HTR-8/SVneo (cell line): Measurements from ENCODE around the gene PLA2G6.
"Not testable (repeated sequence)": the region's sequence is repeated elsewhere in the genome, so short reads cannot be mapped to it uniquely, and the experiment has no call there.

Experiments used
- DNase-seq: peaks from one replicate; pipeline ENCODE4 v3.0.0; 2011; ENCODE audit warnings: low spot score, mixed read lengths; ENCODE audit not compliant: insufficient read length
- FAIRE-seq: peaks from 2 replicates; lab custom pipeline; 2011; peaks lifted over from hg19 to GRCh38; lab: Jason Lieb, UNC

PLA2G6 gene

DNA sequence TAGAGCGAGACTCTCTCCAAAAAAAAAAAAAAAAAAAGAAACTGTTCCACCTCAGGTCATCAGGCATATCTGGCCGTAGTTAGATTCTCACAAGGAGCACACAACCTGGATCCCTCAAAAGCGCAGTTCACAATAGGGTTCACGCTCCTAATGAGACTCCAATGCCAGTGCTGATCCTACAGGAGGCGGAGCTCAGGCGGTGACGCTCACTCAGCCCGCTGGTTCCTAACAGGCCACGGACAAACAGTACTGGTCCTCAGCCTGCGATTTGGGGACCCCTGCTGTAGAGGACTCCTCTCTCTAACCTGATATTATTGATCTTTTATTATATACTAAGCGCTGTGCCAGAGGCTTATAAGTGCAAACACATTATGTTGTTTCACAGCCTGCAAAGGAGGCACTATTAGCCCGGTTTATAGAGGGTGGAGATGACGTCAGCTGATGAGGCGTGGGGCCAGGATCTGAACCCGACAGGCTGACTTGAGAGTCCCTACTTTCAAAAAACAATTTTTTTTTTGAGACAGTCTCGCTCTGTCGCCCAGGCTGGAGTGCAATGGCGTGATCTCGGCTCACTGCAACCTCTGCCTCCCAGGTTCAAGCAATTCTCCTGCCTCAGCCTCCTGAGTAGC, 15.3 kb upstream of the PLA2G6 start:
- FAIRE-seq (no peak), DNase-seq (no peak)

DNA sequence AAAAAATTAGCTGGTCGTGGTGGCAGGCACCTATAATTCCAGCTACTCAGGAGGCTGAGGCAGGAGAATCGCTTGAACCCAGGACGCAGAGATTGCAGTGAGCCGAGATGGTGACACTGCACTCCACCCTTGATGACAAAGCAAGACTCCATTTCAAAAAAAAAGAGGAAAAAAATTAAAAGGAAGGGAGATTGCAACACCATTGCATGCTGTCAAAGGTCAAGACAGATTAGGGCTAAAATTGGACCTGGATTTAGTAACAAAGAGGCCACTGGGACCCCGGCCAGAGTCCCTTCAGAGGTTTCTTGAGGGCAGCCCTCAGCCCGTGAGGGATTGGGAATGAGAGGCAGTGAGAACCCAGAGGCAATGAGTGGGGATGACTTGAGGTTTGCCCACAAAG, 11.9 kb upstream of the PLA2G6 start:
- no peak for FAIRE-seq
- DNase-seq: no peak

DNA sequence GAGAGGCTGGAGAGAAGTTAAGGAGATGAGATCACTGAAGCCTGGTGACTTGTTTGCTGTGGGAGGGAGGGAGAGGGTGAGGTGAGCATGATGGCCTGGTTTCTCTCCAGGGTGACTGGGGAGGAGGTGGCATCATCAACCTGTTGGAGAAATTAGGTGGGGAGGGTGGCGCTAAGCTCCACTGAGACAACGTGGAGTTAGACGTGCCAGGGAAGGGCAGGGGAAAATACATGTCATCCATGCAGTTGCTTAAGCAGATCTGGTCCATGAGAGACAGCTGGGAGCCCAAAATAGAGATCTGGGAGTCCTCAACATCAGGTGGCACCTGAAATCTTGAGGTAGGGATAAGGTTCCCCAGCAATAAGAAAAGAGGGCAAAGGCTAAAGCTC, 10.8 kb upstream of the PLA2G6 start:
- FAIRE-seq (no peak), DNase-seq (no peak)

DNA sequence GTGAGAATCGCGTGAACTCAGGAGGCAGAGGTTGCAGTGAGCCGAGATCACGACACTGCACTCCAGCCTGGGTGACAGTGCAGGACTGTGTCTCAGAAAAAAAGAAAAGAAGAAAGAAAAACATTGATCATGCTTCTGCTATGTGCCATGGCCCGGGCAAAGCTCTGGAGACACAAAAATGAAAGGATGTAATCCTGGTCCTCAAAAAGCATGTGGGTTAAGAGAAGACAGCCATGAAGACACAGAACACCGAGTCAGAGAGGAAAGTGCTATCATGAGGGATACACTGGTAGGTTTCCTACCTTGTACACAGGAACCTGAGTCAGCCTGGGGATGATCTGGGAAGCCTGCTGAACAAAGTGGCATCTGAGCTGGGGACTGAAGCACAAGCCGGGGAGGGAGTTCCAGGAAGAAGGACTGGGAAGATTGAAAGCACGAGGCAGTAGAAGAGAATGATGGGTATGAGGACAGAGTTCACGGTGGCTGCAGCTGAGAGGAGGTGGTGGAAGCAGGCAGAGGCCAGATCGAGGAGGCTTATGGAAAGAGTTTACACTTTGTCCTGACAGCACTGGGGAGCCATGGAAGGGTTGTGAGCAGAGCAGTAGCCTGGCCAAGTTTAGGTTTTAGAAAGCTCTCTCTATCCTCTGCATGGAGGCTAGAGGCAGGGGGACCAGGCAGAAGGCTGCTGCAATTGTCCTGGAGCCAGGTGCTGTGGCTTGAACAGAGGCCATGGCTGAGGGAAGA, 10.3 kb upstream of the PLA2G6 start:
- FAIRE-seq (no peak), DNase-seq (no peak)

DNA sequence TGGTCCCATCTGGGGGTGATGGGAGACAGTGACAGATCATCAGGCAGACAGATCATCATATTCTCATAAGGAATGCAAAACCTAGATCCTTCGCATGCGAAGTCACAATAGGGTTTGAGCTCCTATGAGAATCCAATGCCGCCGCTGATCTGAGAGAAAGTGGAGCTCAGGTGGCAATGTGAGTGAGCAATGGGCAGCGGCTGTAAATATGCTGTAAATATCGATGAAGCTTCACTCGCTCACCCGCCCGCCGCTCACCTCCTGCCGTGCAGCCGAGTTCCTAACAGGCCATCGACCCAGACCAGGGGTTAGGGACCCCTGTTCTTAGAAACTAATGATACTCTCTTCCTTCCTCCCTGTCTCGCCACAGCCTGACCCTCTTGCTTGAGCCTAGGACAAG, 9.4 kb upstream of the PLA2G6 start:
- DNase-seq (no peak), FAIRE-seq (no peak)

DNA sequence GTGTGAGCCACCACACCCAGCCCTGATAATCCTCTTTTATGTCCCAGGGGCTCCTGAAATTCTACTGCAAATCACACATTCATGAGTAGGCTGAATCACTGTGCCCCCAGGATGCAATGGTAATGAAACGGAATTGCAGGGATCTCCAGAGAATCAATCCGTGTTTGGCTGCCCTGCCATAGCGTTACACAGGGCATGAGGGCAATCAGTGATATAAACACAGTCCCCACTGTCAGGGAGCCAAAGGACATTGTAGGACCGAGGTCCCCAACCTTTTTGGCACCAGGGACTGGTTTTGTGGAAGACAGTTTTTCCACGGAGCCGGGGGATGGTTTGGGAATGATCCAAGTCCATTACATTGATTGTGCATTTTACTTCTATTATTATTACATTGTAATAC, 9.0 kb upstream of the PLA2G6 start:
- FAIRE-seq: no peak

DNA sequence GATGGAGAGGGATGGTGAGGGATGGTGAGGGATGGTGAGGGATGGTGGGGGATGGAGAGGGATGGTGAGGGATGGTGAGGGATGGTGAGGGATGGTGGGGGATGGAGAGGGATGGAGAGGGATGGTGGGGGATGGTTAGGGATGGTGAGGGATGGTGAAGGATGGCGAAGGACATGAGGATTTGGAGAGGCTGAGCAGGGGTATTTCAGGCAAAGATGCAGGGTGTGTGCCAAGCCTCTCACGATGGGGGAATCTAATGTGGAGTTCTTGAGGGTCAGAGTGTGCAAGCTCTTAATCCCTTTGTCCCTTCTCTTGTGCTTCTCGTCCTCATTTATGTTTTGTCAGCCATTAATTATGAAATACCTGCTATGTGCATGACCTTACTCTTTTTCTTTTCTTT, 7.5 kb upstream of the PLA2G6 start:
- FAIRE-seq (peak; percentile 70), DNase-seq (no peak)

More for the DNA sequence above, 9.0 kb upstream of the PLA2G6 start:
- no peak for DNase-seq

DNA sequence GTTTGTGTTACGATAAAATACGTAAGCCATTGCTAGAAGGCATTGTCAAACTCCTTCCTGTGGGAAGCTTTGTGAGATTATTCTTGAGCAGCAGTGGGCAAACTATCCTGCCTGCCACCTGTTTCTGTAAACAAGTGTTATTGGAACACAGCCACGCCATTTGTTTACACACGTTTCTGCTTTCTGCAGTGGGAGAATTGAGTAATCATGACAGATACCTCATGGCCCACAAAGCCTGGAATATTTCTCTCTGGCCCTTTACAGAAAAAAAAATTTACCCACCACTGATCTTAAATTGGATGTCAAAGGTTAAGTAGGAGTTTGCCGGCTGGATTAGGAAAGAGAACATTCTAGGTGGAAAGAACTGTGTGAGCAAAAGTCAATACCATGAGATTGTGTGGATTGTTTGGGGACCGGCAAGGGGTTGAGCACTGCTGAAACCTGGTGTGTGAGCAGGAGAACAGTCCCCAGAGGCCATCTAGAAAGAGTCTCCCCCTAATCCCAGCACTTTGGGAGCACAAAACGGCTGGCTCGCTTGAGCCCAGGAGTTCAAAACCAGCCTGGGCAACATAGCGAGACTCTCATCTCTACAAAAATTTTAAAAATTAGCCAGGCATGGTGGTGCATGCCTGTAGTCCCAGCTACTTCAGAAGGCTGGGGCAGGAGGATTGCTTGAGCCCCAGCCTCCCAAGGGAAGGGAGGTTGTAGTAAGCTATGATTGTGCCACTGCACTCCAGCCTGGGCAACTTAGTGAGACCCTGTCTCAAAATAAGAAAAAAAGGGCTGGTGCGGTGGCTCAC, 6.0 kb upstream of the PLA2G6 start:
- no peak for FAIRE-seq

DNA sequence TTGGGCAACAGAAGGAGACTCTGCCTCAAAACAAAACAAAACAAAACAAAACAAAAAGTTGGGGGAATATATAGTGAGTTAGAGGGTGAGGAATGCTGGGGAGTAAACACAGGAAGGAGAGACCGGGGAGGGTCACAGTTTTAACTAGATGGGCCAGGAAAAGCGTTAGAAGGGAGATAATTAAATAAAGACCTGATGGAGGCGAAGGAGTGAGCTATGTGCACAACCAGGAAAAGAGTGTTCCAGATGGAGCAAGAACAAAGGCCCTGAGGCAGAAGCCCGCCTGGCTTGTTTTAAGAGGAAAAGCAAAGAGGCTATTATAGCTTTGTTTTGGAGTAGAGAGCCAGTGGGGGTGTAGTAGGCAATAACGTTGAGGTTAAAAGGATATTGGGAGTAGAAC, 4.8 kb upstream of the PLA2G6 start:
- DNase-seq: no peak
- FAIRE-seq: no peak

More for the DNA sequence above, 6.0 kb upstream of the PLA2G6 start:
- no peak for DNase-seq

DNA sequence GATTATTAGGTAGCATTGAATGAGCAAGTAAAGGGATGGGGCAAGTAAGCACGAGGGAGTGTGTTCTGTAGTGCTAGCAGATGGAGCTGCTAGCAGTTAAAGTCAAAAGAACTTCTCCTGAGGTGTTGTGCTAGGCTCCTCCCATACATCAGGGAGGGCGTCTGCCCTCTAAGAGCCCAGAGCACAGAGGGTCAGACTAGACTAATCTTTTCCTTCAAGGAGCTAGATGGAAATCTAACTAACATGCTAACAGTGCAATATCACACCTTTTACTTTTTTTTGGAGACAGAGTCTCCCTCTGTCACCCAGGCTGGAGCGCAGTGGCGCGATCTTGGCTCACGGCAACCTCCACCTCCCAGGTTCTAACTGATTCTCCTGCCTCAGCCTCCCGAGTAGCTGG, 3.2 kb upstream of the PLA2G6 start:
- DNase-seq: no peak

DNA sequence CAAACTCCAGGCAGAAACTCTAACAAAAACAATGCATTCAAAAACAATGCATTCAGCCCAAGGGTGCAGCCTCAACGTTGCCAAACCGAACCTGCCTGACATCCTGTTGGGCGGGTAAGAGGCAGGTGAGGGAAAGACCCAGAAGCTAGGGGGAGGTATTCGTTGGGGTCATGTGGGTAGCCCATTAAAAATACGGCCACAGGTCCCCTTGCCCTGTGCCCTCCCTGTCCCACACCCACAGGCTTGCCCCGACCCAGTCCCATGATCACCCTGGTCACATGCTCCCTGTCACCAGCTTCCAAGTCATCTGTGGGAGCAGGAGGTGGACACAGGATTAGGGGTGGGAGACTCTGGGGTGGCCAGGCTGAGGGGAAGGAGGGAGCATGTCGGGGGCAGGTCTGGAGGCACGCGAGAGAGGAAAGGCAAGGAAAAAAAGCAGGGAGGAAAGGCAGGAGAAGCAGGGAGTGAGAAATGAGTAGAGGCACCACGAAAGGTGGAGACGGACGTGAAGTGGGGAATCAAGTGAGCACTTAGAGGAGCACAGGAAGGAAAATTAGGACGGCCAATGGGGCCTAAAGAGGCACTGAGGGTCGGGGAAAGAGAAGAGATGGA, 683 bp downstream of the PLA2G6 start:
- FAIRE-seq (no peak), DNase-seq (no peak)

More for the DNA sequence above, 3.2 kb upstream of the PLA2G6 start:
- no peak for FAIRE-seq

DNA sequence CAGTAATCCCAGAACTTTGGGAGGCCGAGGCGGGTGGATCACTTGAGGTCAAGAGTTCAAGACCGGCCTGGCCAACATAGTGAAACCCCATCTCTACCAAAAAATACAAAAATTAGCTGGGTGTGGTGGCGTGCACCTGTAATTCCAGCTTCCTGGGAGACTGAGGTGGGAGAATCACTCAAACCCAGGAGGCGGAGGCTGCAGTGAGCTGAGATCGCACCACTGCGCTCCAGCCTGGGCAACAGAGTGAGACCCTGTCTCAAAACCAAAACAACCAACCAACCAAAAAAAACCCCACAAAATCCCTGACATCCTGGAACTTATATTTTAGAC, 3.1 kb downstream of the PLA2G6 start:
- DNase-seq, FAIRE-seq: not testable (repeated sequence)

DNA sequence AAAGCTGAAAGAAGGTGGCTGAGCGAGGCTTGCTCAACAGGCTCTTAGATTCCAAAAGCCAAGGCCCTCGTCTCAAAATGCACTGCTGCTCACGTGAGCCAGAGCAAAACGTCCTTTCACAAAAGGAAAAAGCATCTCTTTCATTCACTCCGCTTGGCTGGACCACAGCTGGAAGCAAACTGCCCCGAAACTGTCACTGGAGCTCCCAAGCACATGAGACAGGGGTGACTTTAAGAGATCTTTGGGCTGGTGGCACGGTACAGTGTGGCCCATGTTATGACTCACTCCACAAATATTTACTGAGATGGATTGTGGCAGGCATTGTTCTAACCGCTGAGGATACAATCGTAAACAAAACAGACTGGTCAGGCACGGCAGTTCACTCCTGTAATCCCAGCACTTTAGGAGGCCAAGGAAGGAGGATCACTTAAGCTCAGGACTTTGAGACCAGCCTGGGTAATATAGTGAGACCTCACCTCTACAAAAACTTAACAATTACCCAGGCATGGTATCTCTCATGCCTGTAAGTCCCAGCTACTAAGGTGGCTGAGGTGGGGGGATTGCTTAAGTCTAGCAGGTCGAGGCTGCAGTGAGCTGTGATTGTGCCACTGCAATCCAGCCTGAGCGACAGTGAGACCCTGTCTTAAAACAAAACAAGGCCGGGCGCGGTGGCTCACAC, 3.6 kb downstream of the PLA2G6 start:
- DNase-seq (peak; percentile 70), FAIRE-seq (peak; percentile 54)

DNA sequence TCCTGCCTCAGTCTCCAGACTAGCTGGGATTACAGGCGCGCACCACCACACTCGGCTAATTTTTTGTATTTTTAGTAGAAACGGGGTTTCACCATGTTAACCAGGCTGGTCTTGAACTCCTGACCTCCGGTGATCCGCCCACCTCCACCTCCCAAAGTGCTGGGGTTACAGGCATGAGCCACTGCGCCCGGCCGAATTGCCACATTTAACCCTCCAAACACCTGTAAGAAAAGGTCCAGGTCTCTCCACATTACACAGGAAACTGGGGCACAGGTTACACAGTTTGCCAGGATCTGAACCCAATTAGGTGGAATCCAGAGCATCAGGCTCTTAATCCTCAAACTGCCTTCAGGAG, 4.1 kb downstream of the PLA2G6 start:
- DNase-seq, FAIRE-seq: not testable (repeated sequence)

DNA sequence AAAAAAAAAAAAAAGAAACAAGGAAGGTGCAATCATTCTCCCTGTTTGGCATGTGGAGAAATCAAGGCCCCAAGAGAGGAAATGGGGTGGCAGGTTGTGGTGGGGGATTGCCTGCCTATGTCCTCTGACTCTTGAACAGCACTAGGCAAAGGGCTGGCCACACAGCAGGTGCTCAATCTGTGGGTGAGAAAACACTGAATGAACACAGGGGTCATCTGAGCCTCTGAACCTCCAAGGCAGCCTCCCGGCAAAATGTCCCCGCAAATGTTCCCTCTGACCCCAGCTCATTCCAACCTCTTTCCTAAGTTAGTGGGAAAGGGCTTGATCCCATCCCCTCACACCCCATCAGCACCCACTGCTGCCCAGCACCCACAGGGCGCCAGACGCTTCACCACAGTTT, 4.6 kb downstream of the PLA2G6 start:
- no peak for FAIRE-seq

DNA sequence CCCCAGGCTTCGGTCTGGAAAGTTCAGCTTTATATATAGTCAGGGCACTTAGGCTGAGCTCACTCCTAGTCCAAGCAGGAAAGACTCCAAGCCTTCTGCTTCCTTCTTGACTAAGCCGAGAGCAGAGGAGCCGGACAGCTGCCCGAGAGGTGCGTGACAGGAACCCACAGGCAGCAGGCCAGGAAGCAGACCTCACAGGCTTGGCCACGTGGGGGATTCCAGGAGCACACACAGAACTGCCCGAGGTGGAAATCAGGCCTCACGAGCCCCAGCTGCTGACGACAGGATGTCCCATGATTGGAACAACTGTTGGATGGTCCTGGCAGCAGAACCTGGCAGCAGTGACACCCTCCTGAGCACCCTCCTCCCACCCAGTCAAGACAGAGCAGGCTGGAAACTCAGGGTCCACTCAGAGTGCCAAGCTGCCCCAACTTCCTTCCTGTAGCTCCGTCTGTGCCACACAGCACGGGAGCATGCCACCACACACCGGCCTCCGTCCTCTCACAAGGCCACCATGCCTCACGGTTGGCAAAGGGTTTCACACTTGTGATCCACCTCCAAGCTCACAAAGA, 5.4 kb downstream of the PLA2G6 start:
- FAIRE-seq (no peak), DNase-seq (no peak)

More for the DNA sequence above, 4.6 kb downstream of the PLA2G6 start:
- no peak for DNase-seq

DNA sequence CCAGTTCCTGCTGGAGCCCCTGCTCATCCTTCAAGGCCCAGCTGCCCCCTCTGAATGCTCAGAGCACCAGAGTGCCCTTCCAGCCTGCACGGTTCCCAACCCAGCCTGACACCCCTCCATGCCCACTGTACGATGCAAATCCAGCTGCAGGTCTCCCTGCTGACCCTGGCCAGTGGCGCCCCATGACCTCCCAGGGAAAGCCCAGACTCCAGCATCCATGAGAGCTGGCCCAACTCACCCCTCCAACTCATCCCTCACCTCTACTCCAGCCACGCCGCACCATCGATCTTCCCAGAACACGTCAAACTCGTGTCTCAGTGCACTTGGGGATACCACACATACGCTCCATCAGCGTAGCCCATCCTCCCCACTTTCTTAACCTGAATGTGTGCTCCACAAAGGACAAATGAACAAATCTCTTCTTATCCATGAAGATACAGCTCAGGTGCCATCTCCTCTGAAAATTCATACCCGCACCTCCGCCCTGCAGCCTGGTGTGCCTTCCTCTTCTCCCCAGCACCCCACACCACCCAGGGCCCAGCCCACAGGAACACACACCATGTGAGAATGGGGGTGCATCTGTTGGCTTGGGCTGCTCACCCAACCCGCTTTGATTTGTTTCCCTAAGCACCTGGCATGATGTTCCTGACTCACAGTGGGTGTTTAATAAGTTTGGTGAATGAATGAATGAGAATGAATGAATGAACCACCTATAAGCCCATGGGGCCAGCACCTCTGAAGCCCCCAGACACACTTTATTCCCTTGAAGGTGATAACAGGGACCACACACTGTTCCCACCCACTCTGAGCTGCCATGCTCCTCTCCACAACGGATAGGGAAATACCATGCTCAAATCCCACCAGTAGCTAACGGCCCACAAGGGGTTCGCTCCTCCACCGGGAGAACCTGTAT, 6.2 kb downstream of the PLA2G6 start:
- DNase-seq (no peak), FAIRE-seq (no peak)

DNA sequence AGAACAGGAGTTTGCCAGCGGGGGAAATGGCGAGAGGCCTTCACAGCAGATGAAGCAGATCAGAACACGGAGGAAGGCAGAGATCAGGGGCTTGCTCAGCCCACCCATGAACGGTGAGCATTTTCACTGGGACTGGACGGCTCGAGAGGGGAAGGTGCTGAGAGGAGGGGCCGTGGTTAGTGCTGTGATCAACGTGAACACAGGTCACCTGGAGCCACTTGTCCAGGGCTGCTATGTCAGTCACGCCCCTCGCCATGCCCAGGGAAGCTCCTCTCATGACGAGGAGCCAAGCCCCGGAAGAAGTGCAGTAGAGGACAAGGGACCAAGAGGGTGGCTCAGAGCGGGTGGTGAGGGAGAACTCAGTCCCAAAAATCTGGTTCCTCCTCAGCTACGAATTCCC, 7.0 kb downstream of the PLA2G6 start:
- DNase-seq (no peak), FAIRE-seq (no peak)

DNA sequence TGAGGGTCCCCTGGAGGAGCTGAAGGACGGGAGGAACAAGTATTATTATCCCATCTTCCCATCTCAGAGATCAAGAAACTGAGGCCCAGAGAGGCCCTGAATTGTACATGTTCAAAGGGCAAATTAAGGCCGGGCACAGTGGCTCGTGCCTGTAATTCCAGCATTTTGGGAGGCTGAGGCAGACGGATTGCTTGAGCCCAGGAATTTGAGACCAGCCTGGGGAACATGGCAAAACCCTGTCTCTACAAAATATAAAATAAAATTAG, 8.1 kb downstream of the PLA2G6 start:
- no peak for FAIRE-seq
- no peak for DNase-seq
